A549 (cell line): ENCODE measurements around the gene HOGA1. TPM values are rescaled to one million over a fixed set of nuclear protein-coding genes. Genes with fewer than 3 reads are reported as not detected.

ENCODE experiments used
- ATAC-seq, 2 experiments: fragments of 200-7000 bp in 1 of 2; fragments of >200 bp in 1 of 2; cut with Nextera tagmentation in 1 of 2; cut with Tn5 transposase in 1 of 2; 3 replicates each; pipeline versions ENCODE4 v1.8.0 to v1.9.1; 2018 to 2020; ENCODE audit warnings: mild to moderate bottlenecking in 1 of 2, moderate library complexity in 1 of 2
- CTCF ChIA-PET: fragments of 300-600 bp; sonication (Branson Sonifier 250); formaldehyde crosslinking; extraction: SDS; loops from one replicate; lab custom pipeline; 2021; ENCODE audit warnings: antibody characterized with exemption, inconsistent platforms; lab: Yijun Ruan, JAX
- POLR2A ChIA-PET: fragments of 350-600 bp; formaldehyde crosslinking; extraction: SDS; loops from one replicate; lab custom pipeline; 2021; ENCODE audit warnings: antibody characterized with exemption, inconsistent platforms; lab: Yijun Ruan, JAX
- DNase-seq, 2 experiments: peaks; one replicate each; pipeline versions ENCODE4 v3.0.0 to v3.0.0-alpha.2; 2011 to 2016; ENCODE audit warnings: low read depth in 1 of 2, low spot score in 1 of 2
- FAIRE-seq: peaks from 2 replicates; lab custom pipeline; 2011; peaks lifted over from hg19 to GRCh38; lab: Jason Lieb, UNC
- H3K27ac ChIP-seq, 2 experiments: fragments of >200 bp; sonication (Bioruptor Twin); formaldehyde crosslinking; 3 replicates each; pipeline ENCODE4 v1.5.1; 2016 to 2017
- H3K4me1 ChIP-seq: fragments of >200 bp; sonication (Bioruptor Twin); formaldehyde crosslinking; 3 replicates; pipeline ENCODE4 v1.6.1; 2016
- H3K4me2 ChIP-seq: fragments of >200 bp; sonication (Bioruptor Twin); formaldehyde crosslinking; 3 replicates; pipeline ENCODE4 v1.6.1; 2016
- H3K4me3 ChIP-seq: fragments of >200 bp; sonication (Bioruptor Twin); formaldehyde crosslinking; 3 replicates; pipeline ENCODE4 v1.5.1; 2016
- H3K9me3 ChIP-seq: fragments of >200 bp; sonication (Bioruptor Twin); formaldehyde crosslinking; 3 replicates; pipeline ENCODE4 v1.6.1; 2016
- BHLHE40 ChIP-seq: IDR thresholded peaks from 2 replicates; pipeline ENCODE4 v1.6.1; 2012; ENCODE audit warnings: low read depth, low read length, inconsistent platforms
- CEBPB ChIP-seq, 2 experiments: fragments of >200 bp in 1 of 2; sonication (Bioruptor Twin) in 1 of 2; formaldehyde crosslinking in 1 of 2; IDR thresholded peaks; 2 replicates each; pipeline ENCODE4 v1.6.1; 2012 to 2016
- CHD4 ChIP-seq: fragments of 200-600 bp; sonication (generic); IDR thresholded peaks from 2 replicates; pipeline ENCODE4 v1.6.1; 2016; ENCODE audit warnings: antibody characterized with exemption, mild to moderate bottlenecking, borderline replicate concordance
- FOSB ChIP-seq: fragments of 250-450 bp; sonication (Bioruptor Pico); IDR thresholded peaks from 2 replicates; pipeline ENCODE4 v1.5.0; 2020; ENCODE audit warnings: mild to moderate bottlenecking, moderate library complexity
- FOSL2 ChIP-seq, 2 experiments: fragments of 450-650 bp in 1 of 2; fragments of >200 bp in 1 of 2; sonication (Bioruptor Twin) in 1 of 2; formaldehyde crosslinking; IDR thresholded peaks; 2 replicates each; pipeline versions ENCODE4 v1.5.0 to v1.6.1; 2016 to 2020; ENCODE audit warnings: mild to moderate bottlenecking in 1 of 2, moderate library complexity in 1 of 2
- HOXB13 ChIP-seq: fragments of 250-450 bp; sonication (Bioruptor Pico); IDR thresholded peaks from 2 replicates; pipeline ENCODE4 v1.5.0; 2020; ENCODE audit warnings: low read depth, mild to moderate bottlenecking, moderate library complexity
- HOXB5 ChIP-seq: fragments of 250-450 bp; sonication (Bioruptor Pico); IDR thresholded peaks from 2 replicates; pipeline ENCODE4 v1.5.0; 2020; ENCODE audit warnings: mild to moderate bottlenecking, moderate library complexity
- JUNB ChIP-seq: fragments of >200 bp; sonication (Bioruptor Twin); formaldehyde crosslinking; IDR thresholded peaks from 2 replicates; pipeline ENCODE4 v1.6.1; 2016
- KDM5A ChIP-seq: fragments of 200-600 bp; sonication (generic); IDR thresholded peaks from 2 replicates; pipeline ENCODE4 v1.6.1; 2016; ENCODE audit warnings: antibody characterized with exemption, mild to moderate bottlenecking
- NPAS2 ChIP-seq: fragments of 250-450 bp; sonication (Bioruptor Pico); IDR thresholded peaks from 2 replicates; pipeline ENCODE4 v1.8.0; 2022; ENCODE audit warnings: mild to moderate bottlenecking, moderate library complexity, borderline replicate concordance
- RNF2 ChIP-seq: fragments of 200-600 bp; sonication (generic); IDR thresholded peaks from 2 replicates; pipeline ENCODE4 v1.6.1; 2016; ENCODE audit warnings: low read depth, mild to moderate bottlenecking, antibody characterized with exemption, moderate library complexity, borderline replicate concordance
- TFCP2L1 ChIP-seq: fragments of 250-450 bp; sonication (Bioruptor Pico); IDR thresholded peaks from 2 replicates; pipeline ENCODE4 v1.5.0; 2021; ENCODE audit warnings: mild to moderate bottlenecking
- TP53 ChIP-seq: fragments of 250-450 bp; sonication (Bioruptor Pico); IDR thresholded peaks from 2 replicates; pipeline ENCODE4 v1.5.0; 2021; ENCODE audit warnings: mild to moderate bottlenecking, moderate library complexity
- ZFP36 ChIP-seq: fragments of 450-650 bp; IDR thresholded peaks from 2 replicates; pipeline ENCODE4 v1.6.1; 2014; ENCODE audit warnings: borderline replicate concordance; ENCODE audit not compliant: partially characterized antibody
- WGBS: methylation state at CpG from one replicate; pipeline ENCODE4 v1.1.6; 2017; ENCODE audit errors: missing lambda C conversion rate; 5-methylcytosine and 5-hydroxymethylcytosine counted together
- polyA plus RNA-seq, 4 experiments: library from polyadenylated mRNA; depleted of rRNA in 3 of 4; stranded (reverse); fragments of >200 nt; fragmentation: RNase III in 1 of 4; extraction: RNeasy Plus Mini Kit Qiagen cat#74134 plus additional on column Dnase treatment in 1 of 4; gene quantifications; 2 replicates in 3 of 4; 3 replicates in 1 of 4; pipeline ENCODE4 v1.2.3, GENCODE V29; 2011 to 2017
- TF ChIP-seq, protein P1 (sequence below): fragments of >200 bp; sonication (Bioruptor Twin); formaldehyde crosslinking; IDR thresholded peaks from 2 replicates; pipeline ENCODE4 v1.6.1; 2016
- TF ChIP-seq, protein P2 (sequence below): fragments of >200 bp; sonication (Bioruptor Twin); formaldehyde crosslinking; IDR thresholded peaks from 3 replicates; pipeline ENCODE4 v1.6.1; 2016
- TF ChIP-seq, protein P3 (sequence below): fragments of 250-450 bp; sonication (Bioruptor Pico); IDR thresholded peaks from 2 replicates; pipeline ENCODE4 v1.5.0; 2020; ENCODE audit warnings: low read depth, mild to moderate bottlenecking, moderate library complexity
- TF ChIP-seq, protein P4 (sequence below): IDR thresholded peaks from 2 replicates; pipeline ENCODE4 v1.6.1; 2012

Gene HOGA1
- polyA plus RNA-seq, 2 of the 4 experiments (the other 2 are of a cell fraction), result 2.0 to 3.1 TPM

DNA sequence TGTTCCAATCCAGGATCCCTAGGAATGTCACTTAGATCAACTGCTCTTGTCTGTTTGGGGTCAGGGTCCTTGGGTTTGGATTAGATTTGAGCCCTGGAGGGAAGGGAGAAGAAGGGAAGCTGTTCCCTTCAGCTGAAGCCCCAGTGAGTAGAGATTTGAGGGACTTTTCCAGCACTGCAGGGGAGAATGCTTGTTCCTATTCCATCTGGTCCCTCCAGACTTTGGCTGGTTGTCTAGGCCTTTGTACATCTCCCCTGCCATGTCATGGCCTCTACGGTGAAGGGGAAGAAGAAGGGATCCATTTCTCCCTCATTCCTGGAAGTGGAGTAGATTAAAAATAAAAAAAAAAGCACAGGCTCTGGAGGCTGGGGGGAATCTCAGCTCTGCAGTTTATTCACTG is 16.4 kb downstream of the HOGA1 start:
- ChIA-PET CTCF (interaction anchor here (1.2 to 39.7 kb wide), 4 partner anchors 11 to 137 kb away, joined by 3 to 1048 read pairs (median 33); partner anchors contain the start of genes ANKRD2, C10orf62 and HOGA1), POLR2A (no interaction called here)
- FAIRE-seq, result no peak
- H3K4me2 ChIP-seq, result no peak overlapping the region
- peak overlapping the region; percentile 30 to 88; a peak in 2 of 6 replicates for H3K27ac ChIP-seq
- WGBS, result 97% methylated on average over 1 of the region's 1 CpG
- peaks cover 30% of the 10 kb centered on the region for H3K4me1 ChIP-seq
- no peak for DNase-seq
- H3K9me3 ChIP-seq, result no peaks in the 10 kb centered on the region
- no peak for ATAC-seq
- no peak overlapping the region for H3K4me3 ChIP-seq
- TF ChIP-seq RNF2 (no peak), HOXB13 (no peak), JUNB (no peak), TP53 (no peak), CHD4 (no peak), KDM5A (no peak), BHLHE40 (no peak), FOSL2 (IDR thresholded peaks at IDR 0.05) (no peak), FOSL2 (CRISPR knock-in tag; IDR thresholded peaks at IDR 0.05) (no peak), FOSB (CRISPR knock-in tag) (no peak), CEBPB (IDR thresholded peaks at IDR 0.05) (no peak), NPAS2 (no peak), TFCP2L1 (CRISPR knock-in tag) (no peak)
- TF ChIP-seq, protein P1, sequence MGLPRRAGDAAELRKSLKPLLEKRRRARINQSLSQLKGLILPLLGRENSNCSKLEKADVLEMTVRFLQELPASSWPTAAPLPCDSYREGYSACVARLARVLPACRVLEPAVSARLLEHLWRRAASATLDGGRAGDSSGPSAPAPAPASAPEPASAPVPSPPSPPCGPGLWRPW, result no peak
- TF ChIP-seq, protein P2, sequence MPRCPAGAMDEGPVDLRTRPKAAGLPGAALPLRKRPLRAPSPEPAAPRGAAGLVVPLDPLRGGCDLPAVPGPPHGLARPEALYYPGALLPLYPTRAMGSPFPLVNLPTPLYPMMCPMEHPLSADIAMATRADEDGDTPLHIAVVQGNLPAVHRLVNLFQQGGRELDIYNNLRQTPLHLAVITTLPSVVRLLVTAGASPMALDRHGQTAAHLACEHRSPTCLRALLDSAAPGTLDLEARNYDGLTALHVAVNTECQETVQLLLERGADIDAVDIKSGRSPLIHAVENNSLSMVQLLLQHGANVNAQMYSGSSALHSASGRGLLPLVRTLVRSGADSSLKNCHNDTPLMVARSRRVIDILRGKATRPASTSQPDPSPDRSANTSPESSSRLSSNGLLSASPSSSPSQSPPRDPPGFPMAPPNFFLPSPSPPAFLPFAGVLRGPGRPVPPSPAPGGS, result no peak
- TF ChIP-seq, protein P3, sequence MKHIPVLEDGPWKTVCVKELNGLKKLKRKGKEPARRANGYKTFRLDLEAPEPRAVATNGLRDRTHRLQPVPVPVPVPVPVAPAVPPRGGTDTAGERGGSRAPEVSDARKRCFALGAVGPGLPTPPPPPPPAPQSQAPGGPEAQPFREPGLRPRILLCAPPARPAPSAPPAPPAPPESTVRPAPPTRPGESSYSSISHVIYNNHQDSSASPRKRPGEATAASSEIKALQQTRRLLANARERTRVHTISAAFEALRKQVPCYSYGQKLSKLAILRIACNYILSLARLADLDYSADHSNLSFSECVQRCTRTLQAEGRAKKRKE (CRISPR knock-in tag), result no peak

DNA sequence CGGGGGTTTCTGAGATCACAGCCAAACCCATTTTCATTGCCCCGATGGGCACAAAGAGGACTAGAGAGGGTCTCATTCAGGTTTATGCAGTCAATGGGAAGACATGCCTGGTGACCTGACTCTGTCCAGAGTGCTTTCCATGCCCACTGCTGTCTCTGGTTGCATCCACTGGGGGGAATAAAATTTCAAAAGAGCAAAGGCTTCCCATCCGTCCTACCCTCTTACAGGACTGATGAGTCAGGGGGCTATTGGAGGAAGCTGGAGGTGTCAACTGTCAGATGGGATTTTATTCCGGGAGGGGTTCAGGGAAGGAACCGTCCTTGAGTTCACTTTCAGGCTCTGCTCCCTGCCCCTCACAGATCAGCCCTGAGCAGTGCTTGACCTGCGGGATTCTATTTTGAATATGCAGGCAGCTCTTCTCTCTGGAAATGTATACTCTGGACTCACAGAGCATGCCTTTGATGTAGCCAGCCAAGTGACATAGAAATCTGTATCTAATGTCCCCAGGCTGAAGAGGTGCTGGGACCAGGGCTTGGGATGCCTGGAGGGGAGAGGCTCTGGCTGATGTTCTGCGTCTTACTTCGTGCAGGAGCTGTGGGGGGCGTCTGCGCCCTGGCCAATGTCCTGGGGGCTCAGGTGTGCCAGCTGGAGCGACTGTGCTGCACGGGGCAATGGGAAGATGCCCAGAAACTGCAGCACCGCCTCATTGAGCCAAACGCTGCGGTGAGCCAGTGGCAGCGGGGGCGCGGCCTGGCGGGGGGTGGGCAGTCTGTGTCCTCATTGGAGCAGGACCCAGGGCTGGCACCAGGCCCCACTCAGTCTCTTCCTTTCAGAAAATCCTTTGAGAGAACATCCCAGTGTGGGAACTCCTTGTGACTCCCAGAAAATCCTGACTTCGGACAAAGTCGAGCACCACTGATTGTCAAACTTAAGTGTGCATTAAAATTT is 17.4 kb downstream of the HOGA1 start:
- DNase-seq (no peak), ATAC-seq (no peak; a peak in 1 of 6 replicates), FAIRE-seq (no peak)
- H3K9me3 ChIP-seq, result no peaks in the 10 kb centered on the region
- no peak overlapping the region for H3K4me2 ChIP-seq
- ChIA-PET CTCF (interaction anchor here (1.2 to 39.7 kb wide), 5 partner anchors 10 to 138 kb away, joined by 3 to 1048 read pairs (median 5); partner anchors contain the start of genes ANKRD2, C10orf62 and HOGA1), POLR2A (no interaction called here)
- peaks cover 20% of the 10 kb centered on the region for H3K4me1 ChIP-seq
- H3K27ac ChIP-seq, result peak overlapping the region; percentile 30 to 88; a peak in 3 of 6 replicates
- 80% methylated on average over 14 of the region's 21 CpGs for WGBS
- H3K4me3 ChIP-seq, result no peak overlapping the region
- TF ChIP-seq HOXB5 (CRISPR knock-in tag) (no peak), ZFP36 (no peak)
- TF ChIP-seq, protein P4, sequence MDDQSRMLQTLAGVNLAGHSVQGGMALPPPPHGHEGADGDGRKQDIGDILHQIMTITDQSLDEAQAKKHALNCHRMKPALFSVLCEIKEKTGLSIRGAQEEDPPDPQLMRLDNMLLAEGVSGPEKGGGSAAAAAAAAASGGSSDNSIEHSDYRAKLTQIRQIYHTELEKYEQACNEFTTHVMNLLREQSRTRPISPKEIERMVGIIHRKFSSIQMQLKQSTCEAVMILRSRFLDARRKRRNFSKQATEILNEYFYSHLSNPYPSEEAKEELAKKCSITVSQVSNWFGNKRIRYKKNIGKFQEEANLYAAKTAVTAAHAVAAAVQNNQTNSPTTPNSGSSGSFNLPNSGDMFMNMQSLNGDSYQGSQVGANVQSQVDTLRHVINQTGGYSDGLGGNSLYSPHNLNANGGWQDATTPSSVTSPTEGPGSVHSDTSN, result no peak
